HepG2 (cell line): ENCODE measurements around the gene AGPAT3. TPM values are rescaled to one million over a fixed set of nuclear protein-coding genes. Genes with fewer than 3 reads are reported as not detected.

Source experiments
- ARNT2 ChIP-seq: sonication (generic); formaldehyde crosslinking; IDR thresholded peaks from 2 replicates; pipeline ENCODE4 v1.8.0; 2022; ENCODE audit warnings: mild to moderate bottlenecking, low read depth, missing genetic modification reagents, moderate library complexity
- HCFC1 ChIP-seq: fragments of 150-350 bp; IDR thresholded peaks from 2 replicates; pipeline ENCODE4 v1.6.1; 2014; ENCODE audit warnings: low read depth, low read length
- HOXD1 ChIP-seq: sonication (generic); formaldehyde crosslinking; IDR thresholded peaks from 2 replicates; pipeline ENCODE4 v1.5.0; 2020; ENCODE audit warnings: missing genetic modification reagents
- KDM3A ChIP-seq: IDR thresholded peaks from 2 replicates; pipeline ENCODE4 v1.6.1; 2018; ENCODE audit warnings: low read depth, missing compliant biosample characterization
- MED1 ChIP-seq: sonication (generic); formaldehyde crosslinking; IDR thresholded peaks from 2 replicates; pipeline ENCODE4 v1.4.0; 2020; ENCODE audit warnings: missing genetic modification reagents
- NAIF1 ChIP-seq: sonication (generic); formaldehyde crosslinking; IDR thresholded peaks from 2 replicates; pipeline ENCODE4 v1.5.0; 2020; ENCODE audit warnings: mild to moderate bottlenecking, missing genetic modification reagents, borderline replicate concordance
- SRSF1 ChIP-seq: fragments of 200-400 bp; formaldehyde crosslinking; optimal IDR thresholded peaks from 2 replicates; pipeline ENCODE3; 2017; ENCODE audit warnings: mild to moderate bottlenecking, low read depth, low read length, moderate library complexity
- TEAD3 ChIP-seq: optimal IDR thresholded peaks from 2 replicates; pipeline ENCODE3; 2016; ENCODE audit warnings: borderline replicate concordance
- ZNF263 ChIP-seq: sonication (generic); formaldehyde crosslinking; IDR thresholded peaks from 2 replicates; pipeline ENCODE4 v1.4.0; 2020; ENCODE audit warnings: missing genetic modification reagents
- ZNF367 ChIP-seq: sonication (generic); formaldehyde crosslinking; IDR thresholded peaks from 2 replicates; pipeline ENCODE4 v1.4.0; 2020; ENCODE audit warnings: missing genetic modification reagents, borderline replicate concordance
- ZNF543 ChIP-seq: sonication (generic); formaldehyde crosslinking; IDR thresholded peaks from 2 replicates; pipeline ENCODE4 v1.4.0; 2020; ENCODE audit warnings: mild to moderate bottlenecking, missing genetic modification reagents
- ZNF589 ChIP-seq: sonication (generic); formaldehyde crosslinking; conservative IDR thresholded peaks from 2 replicates; pipeline ENCODE4 v1.8.0; 2022; ENCODE audit warnings: mild to moderate bottlenecking, moderate library complexity, missing genetic modification reagents
- ZNF614 ChIP-seq: IDR thresholded peaks from 2 replicates; pipeline ENCODE4 v1.6.1; 2018; ENCODE audit warnings: missing biosample characterization, missing genetic modification reagents, inconsistent platforms, borderline replicate concordance
- ZNF776 ChIP-seq: sonication (generic); formaldehyde crosslinking; IDR thresholded peaks from 2 replicates; pipeline ENCODE4 v1.4.0; 2020; ENCODE audit warnings: mild to moderate bottlenecking, missing genetic modification reagents
- ZNF891 ChIP-seq: sonication (generic); formaldehyde crosslinking; IDR thresholded peaks from 2 replicates; pipeline ENCODE4 v1.5.0; 2020; ENCODE audit warnings: mild to moderate bottlenecking, missing genetic modification reagents
- polyA plus RNA-seq, 8 experiments: library from polyadenylated mRNA; depleted of rRNA in 3 of 8; stranded (reverse) in 7 of 8; unstranded in 1 of 8; fragments of >200 nt; fragmentation: Illumina TruSeq in 4 of 8; extraction: Trizol in 4 of 8; gene quantifications; 2 replicates each; pipeline versions ENCODE4 v1.2.1 to v1.2.3, GENCODE V29; 2011 to 2016; ENCODE audit warnings: low read depth in 4 of 8, missing spikeins in 1 of 8, mixed read lengths in 1 of 8; ENCODE audit not compliant: insufficient read depth in 1 of 8
- total RNA-seq, 5 experiments: library from RNA; depleted of rRNA; stranded (reverse); fragments of >200 nt; fragmentation: Illumina TruSeq; extraction: Trizol; gene quantifications; 2 replicates each; pipeline ENCODE4 v1.2.3, GENCODE V29; 2016; ENCODE audit warnings: low read depth in 1 of 5
- TF ChIP-seq, protein P1 (sequence below): IDR thresholded peaks from 2 replicates; pipeline ENCODE4 v1.6.1; 2016
- TF ChIP-seq, protein P2 (sequence below): sonication (generic); formaldehyde crosslinking; IDR thresholded peaks from 2 replicates; pipeline ENCODE4 v1.4.0; 2020; ENCODE audit warnings: missing genetic modification reagents, borderline replicate concordance
- TF ChIP-seq, protein P3 (sequence below): sonication (generic); formaldehyde crosslinking; IDR thresholded peaks from 2 replicates; pipeline ENCODE4 v1.9.0; 2021; ENCODE audit warnings: missing genetic modification reagents, borderline replicate concordance
- TF ChIP-seq, protein P4 (sequence below): sonication (generic); formaldehyde crosslinking; IDR thresholded peaks from 2 replicates; pipeline ENCODE4 v1.4.0; 2020; ENCODE audit warnings: mild to moderate bottlenecking, missing genetic modification reagents
- TF ChIP-seq, protein P5 (sequence below): sonication (generic); formaldehyde crosslinking; IDR thresholded peaks from 2 replicates; pipeline ENCODE4 v1.8.1; 2023; ENCODE audit warnings: missing genetic modification reagents, inconsistent platforms, borderline replicate concordance
- TF ChIP-seq, protein P6 (sequence below): sonication (generic); formaldehyde crosslinking; conservative IDR thresholded peaks from 2 replicates; pipeline ENCODE4 v1.4.0; 2020; ENCODE audit warnings: missing genetic modification reagents

The AGPAT3 gene
- total and polyA plus RNA-seq, 2 of the 13 experiments (the other 11 are each of a cell fraction or from before 2014, with no cell fraction given), result 32.2 to 54.4 TPM

DNA sequence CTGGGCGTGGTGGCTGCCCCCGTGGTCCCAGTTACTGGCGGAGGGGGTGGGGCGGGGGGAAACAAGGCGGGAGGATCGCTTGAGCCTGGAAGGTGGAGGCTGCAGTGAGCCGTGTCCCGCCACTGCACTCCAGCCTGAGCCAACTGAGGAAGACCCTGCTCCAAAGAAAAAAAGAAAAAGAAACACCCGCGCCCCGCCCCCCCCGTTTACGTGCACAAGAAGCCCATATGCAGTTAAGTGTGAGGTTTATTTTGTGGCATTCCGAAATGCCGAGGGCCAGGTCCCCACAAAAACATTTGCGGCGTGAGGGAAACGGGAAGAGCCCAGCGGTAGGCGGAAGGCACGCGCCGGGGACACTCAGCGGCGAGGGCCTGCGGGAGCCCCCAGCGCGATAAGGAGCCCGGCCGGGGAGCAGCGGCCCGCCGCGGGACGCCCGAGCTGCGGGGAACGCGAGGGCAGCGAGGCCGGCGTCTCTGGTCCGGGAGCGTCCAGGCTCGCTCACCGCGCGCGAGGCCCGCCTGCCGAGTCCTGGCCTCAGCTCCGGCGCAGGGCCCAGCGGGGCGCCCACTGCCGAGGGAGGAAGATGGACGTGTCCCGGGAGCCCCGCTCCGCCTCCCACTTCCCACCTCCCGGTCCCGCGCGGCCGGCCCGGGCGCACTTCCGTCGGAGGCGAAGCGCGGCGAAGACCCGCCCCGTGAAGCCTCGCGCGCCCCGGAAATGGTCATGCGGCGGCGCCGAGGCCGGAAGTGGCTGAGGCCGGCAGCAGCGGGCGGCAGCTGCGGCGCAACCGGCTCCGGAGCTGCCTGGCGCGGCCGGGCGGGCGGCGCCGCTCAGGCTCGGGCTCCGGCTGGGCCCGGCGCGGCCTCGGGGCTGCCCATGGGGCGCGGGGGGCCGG lies 146.8 kb downstream of the AGPAT3 start, which contains the start of gene TRAPPC10 (continued):
- TF ChIP-seq NAIF1, result no peak; the same call in 1 of the 2 replicates
- no peak for TF ChIP-seq ZNF367 (CRISPR knock-in tag)
- TF ChIP-seq, protein P1, sequence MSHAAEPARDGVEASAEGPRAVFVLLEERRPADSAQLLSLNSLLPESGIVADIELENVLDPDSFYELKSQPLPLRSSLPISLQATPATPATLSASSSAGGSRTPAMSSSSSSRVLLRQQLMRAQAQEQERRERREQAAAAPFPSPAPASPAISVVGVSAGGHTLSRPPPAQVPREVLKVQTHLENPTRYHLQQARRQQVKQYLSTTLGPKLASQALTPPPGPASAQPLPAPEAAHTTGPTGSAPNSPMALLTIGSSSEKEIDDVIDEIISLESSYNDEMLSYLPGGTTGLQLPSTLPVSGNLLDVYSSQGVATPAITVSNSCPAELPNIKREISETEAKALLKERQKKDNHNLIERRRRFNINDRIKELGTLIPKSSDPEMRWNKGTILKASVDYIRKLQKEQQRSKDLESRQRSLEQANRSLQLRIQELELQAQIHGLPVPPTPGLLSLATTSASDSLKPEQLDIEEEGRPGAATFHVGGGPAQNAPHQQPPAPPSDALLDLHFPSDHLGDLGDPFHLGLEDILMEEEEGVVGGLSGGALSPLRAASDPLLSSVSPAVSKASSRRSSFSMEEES (CRISPR knock-in tag), result peak; percentile 40; the same call in 1 of the 2 replicates
- TF ChIP-seq HOXD1 (CRISPR knock-in tag), result peak; percentile 43; the same call in 1 of the 2 replicates
- peak; percentile 50; the same call in 1 of the 2 replicates for TF ChIP-seq ZNF263 (CRISPR knock-in tag)
- TF ChIP-seq, protein P2, sequence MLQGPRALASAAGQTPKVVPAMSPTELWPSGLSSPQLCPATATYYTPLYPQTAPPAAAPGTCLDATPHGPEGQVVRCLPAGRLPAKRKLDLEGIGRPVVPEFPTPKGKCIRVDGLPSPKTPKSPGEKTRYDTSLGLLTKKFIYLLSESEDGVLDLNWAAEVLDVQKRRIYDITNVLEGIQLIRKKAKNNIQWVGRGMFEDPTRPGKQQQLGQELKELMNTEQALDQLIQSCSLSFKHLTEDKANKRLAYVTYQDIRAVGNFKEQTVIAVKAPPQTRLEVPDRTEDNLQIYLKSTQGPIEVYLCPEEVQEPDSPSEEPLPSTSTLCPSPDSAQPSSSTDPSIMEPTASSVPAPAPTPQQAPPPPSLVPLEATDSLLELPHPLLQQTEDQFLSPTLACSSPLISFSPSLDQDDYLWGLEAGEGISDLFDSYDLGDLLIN, result peak; percentile 36; the same call in 1 of the 2 replicates
- TF ChIP-seq, protein P3, sequence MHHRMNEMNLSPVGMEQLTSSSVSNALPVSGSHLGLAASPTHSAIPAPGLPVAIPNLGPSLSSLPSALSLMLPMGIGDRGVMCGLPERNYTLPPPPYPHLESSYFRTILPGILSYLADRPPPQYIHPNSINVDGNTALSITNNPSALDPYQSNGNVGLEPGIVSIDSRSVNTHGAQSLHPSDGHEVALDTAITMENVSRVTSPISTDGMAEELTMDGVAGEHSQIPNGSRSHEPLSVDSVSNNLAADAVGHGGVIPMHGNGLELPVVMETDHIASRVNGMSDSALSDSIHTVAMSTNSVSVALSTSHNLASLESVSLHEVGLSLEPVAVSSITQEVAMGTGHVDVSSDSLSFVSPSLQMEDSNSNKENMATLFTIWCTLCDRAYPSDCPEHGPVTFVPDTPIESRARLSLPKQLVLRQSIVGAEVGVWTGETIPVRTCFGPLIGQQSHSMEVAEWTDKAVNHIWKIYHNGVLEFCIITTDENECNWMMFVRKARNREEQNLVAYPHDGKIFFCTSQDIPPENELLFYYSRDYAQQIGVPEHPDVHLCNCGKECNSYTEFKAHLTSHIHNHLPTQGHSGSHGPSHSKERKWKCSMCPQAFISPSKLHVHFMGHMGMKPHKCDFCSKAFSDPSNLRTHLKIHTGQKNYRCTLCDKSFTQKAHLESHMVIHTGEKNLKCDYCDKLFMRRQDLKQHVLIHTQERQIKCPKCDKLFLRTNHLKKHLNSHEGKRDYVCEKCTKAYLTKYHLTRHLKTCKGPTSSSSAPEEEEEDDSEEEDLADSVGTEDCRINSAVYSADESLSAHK (CRISPR knock-in tag), result no peak
- no peak; the same call in 1 of the 2 replicates for TF ChIP-seq ZNF614 (CRISPR knock-in tag)
- peak; percentile 85; the same call in 1 of the 2 replicates for TF ChIP-seq ZNF776 (CRISPR knock-in tag)
- TF ChIP-seq MED1 (CRISPR knock-in tag), result peak; percentile 44; the same call in 1 of the 2 replicates
- peak; percentile 57; the same call in 1 of the 2 replicates for TF ChIP-seq ARNT2 (CRISPR knock-in tag)
- peak; percentile 63 for TF ChIP-seq HCFC1
- no peak for TF ChIP-seq SRSF1
- TF ChIP-seq ZNF543 (CRISPR knock-in tag), result peak; percentile 25; the same call in 1 of the 2 replicates
- TF ChIP-seq, protein P4, sequence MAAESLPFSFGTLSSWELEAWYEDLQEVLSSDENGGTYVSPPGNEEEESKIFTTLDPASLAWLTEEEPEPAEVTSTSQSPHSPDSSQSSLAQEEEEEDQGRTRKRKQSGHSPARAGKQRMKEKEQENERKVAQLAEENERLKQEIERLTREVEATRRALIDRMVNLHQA (CRISPR knock-in tag), result no peak
- TF ChIP-seq TEAD3 (CRISPR knock-in tag), result peak; percentile 19
- TF ChIP-seq ZNF589 (CRISPR knock-in tag), result peak; percentile 52; the same call in 1 of the 2 replicates
- TF ChIP-seq, protein P5, sequence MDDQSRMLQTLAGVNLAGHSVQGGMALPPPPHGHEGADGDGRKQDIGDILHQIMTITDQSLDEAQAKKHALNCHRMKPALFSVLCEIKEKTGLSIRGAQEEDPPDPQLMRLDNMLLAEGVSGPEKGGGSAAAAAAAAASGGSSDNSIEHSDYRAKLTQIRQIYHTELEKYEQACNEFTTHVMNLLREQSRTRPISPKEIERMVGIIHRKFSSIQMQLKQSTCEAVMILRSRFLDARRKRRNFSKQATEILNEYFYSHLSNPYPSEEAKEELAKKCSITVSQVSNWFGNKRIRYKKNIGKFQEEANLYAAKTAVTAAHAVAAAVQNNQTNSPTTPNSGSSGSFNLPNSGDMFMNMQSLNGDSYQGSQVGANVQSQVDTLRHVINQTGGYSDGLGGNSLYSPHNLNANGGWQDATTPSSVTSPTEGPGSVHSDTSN (CRISPR knock-in tag), result no peak
- no peak; the same call in 1 of the 2 replicates for TF ChIP-seq KDM3A
- TF ChIP-seq, protein P6, sequence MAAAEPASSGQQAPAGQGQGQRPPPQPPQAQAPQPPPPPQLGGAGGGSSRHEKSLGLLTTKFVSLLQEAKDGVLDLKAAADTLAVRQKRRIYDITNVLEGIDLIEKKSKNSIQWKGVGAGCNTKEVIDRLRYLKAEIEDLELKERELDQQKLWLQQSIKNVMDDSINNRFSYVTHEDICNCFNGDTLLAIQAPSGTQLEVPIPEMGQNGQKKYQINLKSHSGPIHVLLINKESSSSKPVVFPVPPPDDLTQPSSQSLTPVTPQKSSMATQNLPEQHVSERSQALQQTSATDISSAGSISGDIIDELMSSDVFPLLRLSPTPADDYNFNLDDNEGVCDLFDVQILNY, result 0 out of 2 replicates have a peak, but pooled peaks have one; percentile 11
- peak; percentile 47; the same call in 1 of the 2 replicates for TF ChIP-seq ZNF891 (CRISPR knock-in tag)
